Stimulated activated CD4-positive, alpha-beta T cell treated with anti-CD3 and anti-CD28 coated beads, Interleukin-2, amount 100 ng/mL, for 48 hours (primary cell): ENCODE results near the gene WNK4.

ENCODE experiments used
- DNase-seq, 2 donors: peaks; one replicate each; pipeline ENCODE4 v3.0.0-alpha.2; 2020

Gene WNK4

DNA sequence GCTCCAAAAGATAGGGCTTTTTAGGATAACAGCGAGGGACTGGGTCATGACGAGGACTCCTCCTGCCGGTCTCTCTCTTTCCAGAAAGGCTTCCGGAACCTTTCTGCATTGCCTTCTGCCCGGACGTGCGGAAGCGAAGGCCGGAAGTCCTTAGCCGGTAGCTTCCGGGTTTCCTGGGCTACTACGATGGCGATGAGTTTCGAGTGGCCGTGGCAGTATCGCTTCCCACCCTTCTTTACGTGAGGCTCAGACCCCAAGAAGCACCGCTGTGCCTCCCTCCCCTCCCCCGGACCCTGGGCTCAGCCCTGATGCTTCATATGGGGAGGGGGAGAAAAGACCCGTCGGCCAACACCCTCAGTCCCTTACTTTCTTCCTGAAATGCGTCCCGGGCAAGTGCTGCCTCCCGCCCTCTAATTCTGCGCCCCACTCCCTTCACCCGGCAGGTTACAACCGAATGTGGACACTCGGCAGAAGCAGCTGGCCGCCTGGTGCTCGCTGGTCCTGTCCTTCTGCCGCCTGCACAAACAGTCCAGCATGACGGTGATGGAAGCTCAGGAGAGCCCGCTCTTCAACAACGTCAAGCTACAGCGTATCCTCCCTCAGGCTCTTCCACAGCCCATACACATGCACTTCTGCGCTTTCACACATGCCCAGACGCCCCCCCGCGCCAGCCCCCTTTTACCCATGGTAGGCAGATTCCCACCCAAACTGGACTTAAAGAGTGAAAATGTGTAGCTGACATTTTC lies 6.9 kb upstream of the WNK4 start, which contains the start of gene VPS25:
Gene VPS25 (plus strand): TSS at position 160 of the 746 bp plus-strand sequence. CDS start 27 bp downstream, at position 187.
- DNase-seq = peak; percentile 62 to 70

DNA sequence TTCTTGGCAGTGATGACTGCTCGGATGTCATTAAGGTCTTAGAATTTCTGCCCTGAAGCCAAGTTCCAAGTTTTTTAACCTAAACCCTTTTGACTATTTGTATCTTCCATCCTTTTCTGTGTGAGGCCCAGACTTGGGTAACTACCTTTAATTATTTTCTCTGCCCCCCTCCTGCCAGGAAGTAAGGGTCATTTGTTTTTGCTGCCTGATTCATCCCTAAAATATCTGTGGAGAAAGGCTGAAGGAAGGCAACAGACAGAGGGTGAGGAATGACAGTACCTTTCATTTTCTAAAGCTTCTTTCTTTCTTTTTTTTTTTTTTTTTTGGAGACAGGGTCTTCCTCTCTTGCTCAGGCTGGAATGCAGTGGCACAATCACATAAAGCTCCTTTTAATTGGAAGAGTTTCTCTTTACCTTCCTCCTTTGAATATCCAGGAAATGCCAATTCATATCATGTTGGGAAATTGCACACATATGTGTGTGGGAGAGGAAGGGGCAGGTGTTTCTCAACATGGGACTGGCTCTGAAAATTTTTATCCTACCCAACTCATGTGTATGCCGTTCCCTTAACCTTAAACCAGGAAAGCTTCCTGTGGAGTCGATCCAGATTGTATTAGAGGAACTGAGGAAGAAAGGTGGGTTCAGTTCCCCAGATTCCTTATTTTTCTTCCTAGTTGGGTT lies 6.2 kb upstream of the WNK4 start:
- DNase-seq = no peak

DNA sequence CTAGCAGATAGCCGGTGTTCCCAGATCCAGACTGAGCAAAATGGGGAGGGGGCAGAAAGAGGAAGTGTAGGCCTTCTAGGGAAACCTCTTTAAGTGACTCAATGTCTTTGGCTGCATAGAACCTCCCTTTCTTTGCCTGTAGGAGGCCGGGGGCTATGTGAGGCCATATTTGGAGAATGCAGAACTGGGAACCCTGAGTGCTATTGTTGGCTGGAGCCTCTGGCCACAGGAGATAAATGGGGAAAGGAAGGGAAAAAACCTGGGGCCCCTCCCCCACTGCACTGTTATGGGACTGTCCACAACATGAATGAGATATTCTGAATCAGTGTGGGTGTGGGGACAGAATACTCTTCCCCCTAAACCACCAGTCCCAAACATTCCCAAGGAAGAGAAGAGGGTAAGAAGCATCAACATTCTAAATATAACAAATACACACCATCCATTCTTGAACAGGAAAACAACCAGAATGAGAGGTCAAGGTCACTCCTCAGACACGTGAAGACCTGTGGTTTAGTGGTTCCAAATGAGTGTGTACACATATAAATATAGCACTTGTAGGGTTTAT lies 4.8 kb upstream of the WNK4 start:
- no peak for DNase-seq

DNA sequence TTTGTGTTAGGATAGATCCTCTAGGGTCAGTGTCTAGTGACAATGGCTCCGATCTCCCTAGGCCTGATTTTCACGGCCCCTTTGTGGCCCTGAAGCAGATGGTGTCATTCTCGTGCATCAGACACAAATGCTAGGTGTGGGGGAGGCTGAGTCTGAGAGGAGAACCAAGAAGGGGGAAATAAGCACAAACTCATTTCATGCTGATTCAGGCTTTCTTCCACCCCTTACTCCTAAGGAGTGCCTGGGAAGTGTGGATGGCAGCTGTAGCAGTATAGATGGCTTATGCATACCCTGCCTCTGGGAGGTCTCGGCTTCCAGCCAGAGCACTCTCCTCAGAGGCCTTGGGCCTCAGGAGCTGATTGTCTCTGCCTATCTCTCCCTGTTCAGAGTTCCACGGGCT lies 1.8 kb upstream of the WNK4 start:
- no peak for DNase-seq

DNA sequence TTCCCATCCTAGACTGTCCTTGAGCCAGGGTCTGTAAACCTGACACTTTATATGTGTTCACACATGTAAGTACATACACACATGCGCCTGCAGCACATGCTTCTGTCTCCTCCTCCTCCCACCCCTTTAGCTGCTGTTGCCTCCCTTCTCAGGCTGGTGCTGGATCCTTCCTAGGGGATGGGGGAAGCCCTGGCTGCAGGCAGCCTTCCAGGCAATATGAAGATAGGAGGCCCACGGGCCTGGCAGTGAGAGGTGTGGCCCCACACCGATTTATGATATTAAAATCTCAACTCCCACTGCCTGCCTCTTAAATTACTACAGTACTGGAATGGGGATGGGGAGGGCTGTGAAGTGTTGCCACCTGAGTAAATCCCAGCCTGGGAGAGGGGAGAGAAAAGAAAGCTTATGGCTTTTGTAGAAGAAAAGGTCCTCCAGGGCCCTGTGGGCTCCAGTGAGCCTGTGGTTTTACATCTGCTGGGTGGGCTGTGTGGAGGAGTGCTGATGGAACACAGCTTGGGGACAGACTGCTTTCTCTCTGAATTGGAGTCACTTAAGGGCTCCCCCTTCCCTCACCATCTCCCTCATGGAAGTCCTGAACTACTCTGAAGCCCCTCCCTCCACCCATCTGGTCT lies 990 bp upstream of the WNK4 start:
- DNase-seq = no peak

DNA sequence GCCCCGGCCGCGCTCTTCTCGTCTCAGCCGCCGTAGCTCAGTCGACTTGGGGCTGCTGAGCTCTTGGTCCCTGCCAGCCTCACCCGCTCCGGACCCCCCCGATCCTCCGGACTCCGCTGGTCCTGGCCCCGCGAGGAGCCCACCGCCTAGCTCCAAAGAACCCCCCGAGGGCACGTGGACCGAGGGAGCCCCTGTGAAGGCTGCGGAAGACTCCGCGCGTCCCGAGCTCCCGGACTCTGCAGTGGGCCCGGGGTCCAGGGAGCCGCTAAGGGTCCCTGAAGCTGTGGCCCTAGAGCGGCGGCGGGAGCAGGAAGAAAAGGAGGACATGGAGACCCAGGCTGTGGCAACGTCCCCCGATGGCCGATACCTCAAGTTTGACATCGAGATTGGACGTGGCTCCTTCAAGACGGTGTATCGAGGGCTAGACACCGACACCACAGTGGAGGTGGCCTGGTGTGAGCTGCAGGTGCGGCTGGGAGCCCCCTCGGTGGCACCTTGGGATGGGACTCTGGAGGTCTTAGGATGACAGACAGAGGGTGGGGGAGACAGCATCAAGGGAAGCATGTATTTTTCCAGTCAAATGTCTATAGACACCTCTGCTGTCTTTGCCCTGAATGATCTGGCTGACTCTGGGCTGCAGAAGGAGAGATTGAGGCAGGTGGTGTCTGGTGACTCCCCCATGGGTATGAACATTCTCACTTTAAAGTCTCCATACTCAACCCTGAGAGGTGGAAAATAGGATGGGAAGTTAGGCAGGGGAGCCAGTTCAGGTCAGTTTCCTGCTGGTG lies 635 bp downstream of the WNK4 start:
- DNase-seq = no peak

DNA sequence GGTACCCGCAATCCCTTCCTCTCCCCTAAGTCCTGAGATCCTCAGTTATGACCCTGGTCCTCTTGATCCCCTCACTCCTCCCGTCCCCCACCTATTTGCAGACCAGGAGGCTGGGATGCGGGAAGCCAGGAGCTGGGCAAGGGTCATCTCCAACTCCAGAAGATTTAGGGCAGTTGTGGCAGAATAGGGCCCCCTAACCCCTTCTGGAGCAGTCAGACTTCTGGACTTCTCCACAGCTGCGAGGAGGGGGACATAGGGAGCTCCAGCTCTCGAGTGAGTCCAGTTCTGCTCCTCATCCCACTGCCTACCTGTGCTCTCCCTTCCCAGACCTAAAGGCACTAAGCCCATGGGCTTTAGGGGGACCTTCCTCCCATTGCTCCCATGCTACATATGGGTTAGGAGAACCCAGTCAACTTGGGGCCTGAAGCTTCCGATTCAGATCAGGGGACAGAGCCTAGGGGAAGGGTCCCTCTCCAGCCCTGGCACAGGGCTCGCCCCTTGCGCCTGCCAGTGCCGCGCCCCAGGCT lies 1.3 kb downstream of the WNK4 start:
- DNase-seq = no peak

DNA sequence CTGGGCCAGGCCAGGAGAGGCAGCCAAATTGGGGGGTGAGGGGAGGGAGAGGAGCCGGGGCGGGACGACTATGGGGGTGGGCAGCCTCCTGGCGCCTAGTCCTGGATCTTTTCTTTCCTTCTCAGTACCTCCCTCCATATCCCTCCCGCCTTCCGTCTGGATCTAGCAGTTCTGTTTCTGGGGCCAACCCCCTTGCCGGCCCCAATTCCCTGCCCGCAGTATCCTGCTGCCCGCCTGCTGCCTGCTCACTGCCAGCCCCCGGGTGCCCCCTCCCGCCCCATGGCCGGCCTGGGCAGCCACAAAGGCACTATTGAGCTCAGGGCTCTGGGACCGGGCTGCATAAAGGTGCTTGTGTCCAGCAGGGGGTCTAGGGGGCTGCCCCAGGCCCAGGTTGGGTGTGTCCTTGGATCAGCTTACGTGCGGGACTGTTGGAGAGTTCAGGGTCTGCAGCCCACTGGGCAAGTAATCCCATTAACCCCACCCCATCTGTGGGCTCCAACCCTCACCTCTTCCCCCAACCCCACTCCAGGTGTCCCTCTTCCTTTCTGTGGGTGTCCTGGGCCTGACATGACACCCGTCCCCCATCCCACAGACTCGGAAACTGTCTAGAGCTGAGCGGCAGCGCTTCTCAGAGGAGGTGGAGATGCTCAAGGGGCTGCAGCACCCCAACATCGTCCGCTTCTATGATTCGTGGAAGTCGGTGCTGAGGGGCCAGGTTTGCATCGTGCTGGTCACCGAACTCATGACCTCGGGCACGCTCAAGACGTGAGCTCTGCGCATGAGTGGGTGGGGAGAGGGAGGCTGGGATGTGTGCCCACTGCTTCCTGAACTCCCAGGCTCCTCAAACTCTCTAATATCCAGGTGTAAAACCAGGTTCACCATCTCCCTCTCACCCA lies 2.0 kb downstream of the WNK4 start:
- no peak for DNase-seq

DNA sequence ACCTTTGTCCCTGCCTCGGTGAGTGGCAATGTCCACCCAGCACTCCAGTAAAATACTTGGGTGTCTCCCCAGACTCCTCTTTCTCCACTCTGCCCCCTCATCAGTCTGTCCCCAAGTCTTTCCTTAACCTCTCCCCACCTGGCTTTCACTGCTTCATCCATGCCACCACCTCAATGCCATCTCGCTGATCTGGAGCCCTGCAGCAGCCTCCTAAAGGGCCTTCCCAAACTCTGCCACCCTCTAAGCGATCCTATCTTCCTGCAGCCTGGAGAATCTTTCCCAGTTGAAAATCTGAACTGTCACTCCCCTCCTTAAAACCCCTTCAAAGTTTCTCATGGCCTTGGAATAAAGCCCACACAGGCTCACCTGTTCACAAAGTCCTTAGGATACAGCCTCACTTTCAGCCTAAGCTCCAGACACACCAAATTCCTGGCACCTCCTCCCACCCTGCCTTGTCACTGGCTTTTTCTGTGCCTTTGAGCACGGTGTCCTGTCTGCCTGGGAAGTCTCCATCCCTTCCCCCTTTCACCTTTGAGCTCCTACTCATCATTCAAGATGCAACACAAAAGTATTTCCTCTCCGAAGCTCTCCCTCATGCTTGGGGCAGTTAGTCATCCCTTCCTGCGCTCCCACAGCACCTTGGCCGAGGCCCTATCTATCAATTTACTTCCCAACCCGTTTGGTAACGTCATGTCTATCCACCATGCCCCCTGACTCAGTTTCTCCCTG lies 2.8 kb downstream of the WNK4 start:
- no peak for DNase-seq

DNA sequence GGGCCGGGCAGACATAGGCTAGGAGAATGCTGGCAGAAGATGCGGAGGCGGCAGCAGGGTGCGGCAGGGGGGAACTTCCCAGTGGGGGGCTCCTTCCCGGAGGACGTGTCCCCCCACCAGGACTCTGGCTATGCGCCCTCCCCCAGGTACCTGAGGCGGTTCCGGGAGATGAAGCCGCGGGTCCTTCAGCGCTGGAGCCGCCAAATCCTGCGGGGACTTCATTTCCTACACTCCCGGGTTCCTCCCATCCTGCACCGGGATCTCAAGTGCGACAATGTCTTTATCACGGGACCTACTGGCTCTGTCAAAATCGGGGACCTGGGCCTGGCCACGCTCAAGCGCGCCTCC lies 3.4 kb downstream of the WNK4 start:
- DNase-seq = no peak

DNA sequence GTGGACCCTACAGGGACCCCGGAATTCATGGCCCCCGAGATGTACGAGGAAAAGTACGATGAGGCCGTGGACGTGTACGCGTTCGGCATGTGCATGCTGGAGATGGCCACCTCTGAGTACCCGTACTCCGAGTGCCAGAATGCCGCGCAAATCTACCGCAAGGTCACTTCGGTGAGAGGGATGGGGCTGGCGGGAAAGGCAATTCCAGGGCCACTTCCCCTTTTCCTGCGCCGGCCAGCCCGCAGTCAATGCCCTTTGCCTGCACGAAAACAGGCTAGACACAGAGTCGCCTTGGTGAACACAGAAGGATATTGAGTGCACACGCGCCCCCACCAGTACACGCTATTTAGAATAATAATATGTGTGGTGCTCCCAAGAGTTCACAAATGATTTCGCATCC lies 4.0 kb downstream of the WNK4 start:
- no peak for DNase-seq

DNA sequence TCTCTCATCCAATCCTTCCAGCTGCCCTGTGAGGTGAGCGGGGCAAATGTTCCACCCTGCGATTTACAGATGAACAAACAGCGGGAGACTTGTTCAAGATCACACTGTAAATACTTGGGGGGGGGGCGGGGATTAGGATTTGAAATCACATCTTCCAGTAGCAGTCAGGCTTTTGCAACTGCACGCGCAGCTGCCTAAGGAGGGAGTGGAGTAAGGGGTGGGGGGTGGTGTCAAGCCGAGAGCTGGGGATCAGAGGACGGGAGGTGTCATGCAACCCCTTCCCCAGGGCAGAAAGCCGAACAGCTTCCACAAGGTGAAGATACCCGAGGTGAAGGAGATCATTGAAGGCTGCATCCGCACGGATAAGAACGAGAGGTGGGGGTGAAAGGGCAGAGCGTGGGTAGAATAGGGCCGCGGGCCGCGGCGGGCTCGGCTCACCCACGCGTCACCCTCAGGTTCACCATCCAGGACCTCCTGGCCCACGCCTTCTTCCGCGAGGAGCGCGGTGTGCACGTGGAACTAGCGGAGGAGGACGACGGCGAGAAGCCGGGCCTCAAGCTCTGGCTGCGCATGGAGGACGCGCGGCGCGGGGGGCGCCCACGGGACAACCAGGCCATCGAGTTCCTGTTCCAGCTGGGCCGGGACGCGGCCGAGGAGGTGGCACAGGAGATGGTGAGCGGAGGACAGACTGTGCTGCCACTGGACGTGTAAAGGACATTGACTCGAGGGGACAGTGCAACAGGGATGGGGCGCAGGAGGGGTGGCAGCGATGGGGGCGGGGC lies 4.6 kb downstream of the WNK4 start:
- no peak for DNase-seq

DNA sequence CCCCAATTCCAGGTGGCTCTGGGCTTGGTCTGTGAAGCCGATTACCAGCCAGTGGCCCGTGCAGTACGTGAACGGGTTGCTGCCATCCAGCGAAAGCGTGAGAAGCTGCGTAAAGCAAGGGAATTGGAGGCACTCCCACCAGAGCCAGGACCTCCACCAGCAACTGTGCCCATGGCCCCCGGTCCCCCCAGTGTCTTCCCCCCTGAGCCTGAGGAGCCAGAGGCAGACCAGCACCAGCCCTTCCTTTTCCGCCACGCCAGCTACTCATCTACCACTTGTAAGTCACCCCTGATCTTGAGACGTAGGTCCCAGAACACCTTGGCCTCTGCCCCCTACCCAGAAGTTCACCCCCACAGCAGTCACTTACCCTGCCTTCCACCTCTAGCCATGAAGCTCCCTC lies 6.9 kb downstream of the WNK4 start:
- DNase-seq = no peak

DNA sequence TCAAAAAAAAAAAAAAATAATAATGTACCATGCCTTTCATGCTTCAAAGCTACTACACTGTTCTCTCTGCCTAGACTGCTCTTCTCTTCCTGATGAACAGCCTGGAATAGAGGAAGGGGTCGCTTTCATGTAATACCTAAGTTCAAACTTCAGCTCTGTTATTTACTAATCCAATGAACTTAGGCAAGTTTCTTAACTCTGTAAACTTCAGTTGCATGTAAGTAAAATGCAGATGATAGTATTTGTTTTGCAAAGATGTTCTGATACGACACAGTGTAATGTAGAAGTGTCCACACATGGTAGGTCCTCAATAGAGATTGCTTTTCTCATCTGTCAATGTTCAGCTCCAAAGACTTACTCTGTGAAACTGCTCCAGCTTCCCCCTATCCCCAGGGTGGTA lies 11.5 kb downstream of the WNK4 start:
- no peak for DNase-seq

DNA sequence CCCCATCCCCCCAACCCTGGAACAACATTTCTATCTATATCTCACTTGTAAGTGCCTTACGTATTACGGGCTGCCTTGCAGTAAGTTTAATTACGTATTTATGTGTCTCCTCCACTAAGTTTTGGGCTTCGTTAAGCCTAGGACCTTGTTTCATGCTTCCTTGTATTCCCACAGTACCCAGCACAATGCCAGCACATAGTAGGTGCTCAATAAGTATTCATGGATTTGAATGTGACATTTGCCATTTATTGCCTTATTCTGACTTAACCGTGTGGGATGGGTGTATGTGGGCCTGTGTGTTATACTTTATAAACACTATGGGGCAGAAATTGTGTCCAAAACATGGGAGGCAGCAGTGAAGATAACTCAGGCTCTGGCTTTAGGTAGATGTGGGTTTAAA lies 12.1 kb downstream of the WNK4 start:
- DNase-seq = no peak

DNA sequence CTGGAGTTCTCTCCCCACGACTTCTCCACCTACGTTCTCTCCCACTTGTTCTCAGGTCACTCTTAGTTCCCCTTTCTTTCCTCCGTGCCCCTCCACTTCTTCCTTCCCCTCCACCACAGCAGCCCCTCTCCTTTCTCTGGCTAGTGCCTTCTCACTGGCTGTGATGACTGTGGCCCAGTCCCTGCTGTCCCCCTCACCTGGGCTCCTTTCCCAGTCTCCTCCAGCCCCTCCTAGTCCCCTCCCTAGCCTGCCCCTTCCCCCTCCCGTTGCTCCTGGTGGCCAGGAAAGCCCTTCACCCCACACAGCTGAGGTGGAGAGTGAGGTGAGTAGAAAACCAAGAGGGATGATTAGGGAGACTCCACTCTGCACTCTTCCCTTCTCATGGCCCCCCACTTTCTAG lies 14.7 kb downstream of the WNK4 start:
- no peak for DNase-seq

DNA sequence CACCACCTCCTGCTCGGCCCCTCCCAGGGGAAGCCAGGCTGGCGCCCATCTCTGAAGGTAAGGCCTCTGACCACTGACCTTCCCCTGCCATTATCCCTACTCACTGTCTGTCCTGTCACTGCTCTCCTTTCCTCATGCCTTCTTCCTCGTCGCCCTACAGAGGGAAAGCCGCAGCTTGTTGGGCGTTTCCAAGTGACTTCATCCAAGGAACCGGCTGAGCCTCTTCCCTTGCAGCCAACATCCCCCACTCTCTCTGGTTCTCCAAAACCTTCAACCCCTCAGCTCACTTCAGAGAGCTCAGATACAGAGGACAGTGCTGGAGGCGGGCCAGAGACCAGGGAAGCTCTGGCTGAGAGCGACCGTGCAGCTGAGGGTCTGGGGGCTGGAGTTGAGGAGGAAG lies 15.1 kb downstream of the WNK4 start:
- no peak for DNase-seq

DNA sequence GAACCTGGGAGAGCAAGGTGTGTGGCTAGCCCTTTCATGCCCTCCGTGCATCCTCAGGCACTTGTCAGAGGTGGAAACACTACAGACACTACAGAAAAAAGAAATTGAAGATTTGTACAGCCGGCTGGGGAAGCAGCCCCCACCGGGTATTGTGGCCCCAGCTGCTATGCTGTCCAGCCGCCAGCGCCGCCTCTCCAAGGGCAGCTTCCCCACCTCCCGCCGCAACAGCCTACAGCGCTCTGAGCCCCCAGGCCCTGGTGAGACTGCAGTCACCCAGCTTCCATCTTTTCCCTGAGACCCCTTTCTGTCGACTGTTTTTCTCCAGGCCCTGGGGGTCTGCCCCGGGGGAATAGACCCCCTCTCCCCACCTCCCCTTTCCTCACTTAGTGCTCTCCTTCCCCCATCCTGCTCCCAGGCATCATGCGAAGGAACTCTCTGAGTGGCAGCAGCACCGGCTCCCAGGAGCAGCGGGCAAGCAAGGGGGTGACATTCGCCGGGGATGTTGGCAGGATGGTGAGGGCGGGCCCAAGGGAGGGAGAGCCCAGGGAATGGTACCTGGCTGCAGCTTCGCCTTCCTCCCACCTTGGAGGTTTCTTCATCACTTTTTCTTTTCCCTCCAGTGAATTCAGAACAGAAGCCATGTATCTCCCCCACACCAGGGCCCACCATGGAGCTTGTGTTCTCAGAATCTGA lies 15.8 kb downstream of the WNK4 start:
- DNase-seq = no peak
